ENCODE measurements around the gene URM1.

URM1 gene

GRCh38 chr9:128344931-128345605 lies 26.1 kb upstream of the URM1 start:
- no peak for DNase-seq (ENCODE audit: low read depth in 4 of 4, low spot score in 1 of 4)

GRCh38 chr9:128349125-128349524 lies 22.0 kb upstream of the URM1 start:
- DNase-seq (ENCODE audit: low read depth in 4 of 4, low spot score in 1 of 4), result no peak

GRCh38 chr9:128349772-128350171 lies 21.4 kb upstream of the URM1 start:
- no peak for DNase-seq (ENCODE audit: low read depth in 4 of 4, low spot score in 1 of 4)

GRCh38 chr9:128355451-128355850 lies 15.7 kb upstream of the URM1 start:
- DNase-seq (ENCODE audit: low read depth in 4 of 4, low spot score in 1 of 4), result no peak

GRCh38 chr9:128358090-128358489 lies 13.1 kb upstream of the URM1 start:
- DNase-seq (ENCODE audit: low read depth in 4 of 4, low spot score in 1 of 4), result no peak

- DNase-seq (ENCODE audit: low read depth in 4 of 4, low spot score in 1 of 4), result no peak
These were observed 12.3 kb upstream of the URM1 start for GRCh38 chr9:128358861-128359260.

- DNase-seq (ENCODE audit: low read depth in 4 of 4, low spot score in 1 of 4), result no peak
These were observed 10.3 kb upstream of the URM1 start for GRCh38 chr9:128360826-128361225.

GRCh38 chr9:128361296-128361985 lies 9.7 kb upstream of the URM1 start:
- DNase-seq (ENCODE audit: low read depth in 4 of 4, low spot score in 1 of 4), result no peak

- DNase-seq (ENCODE audit: low read depth in 4 of 4, low spot score in 1 of 4), result peak; percentile 35 to 62 (median 42)
These were observed 9.1 kb upstream of the URM1 start for GRCh38 chr9:128361986-128362646.

- no peak for DNase-seq (ENCODE audit: low read depth in 4 of 4, low spot score in 1 of 4)
These were observed 8.4 kb upstream of the URM1 start for GRCh38 chr9:128362774-128363173.

- no peak for DNase-seq (ENCODE audit: low read depth in 4 of 4, low spot score in 1 of 4)
These were observed 5.6 kb upstream of the URM1 start for GRCh38 chr9:128365525-128365924.

- DNase-seq (ENCODE audit: low read depth in 4 of 4, low spot score in 1 of 4), result no peak
These were observed 2.0 kb upstream of the URM1 start for GRCh38 chr9:128369024-128369706.

- no peak for DNase-seq (ENCODE audit: low read depth in 4 of 4, low spot score in 1 of 4)
These were observed 815 bp upstream of the URM1 start for GRCh38 chr9:128370367-128370751.

- DNase-seq (ENCODE audit: low read depth in 4 of 4, low spot score in 1 of 4), result no peak
These were observed 500 bp downstream of the URM1 start for GRCh38 chr9:128371630-128372117.

GRCh38 chr9:128372188-128372641 lies 1.0 kb downstream of the URM1 start:
- DNase-seq (ENCODE audit: low read depth in 4 of 4, low spot score in 1 of 4), result no peak

- no peak for DNase-seq (ENCODE audit: low read depth in 4 of 4, low spot score in 1 of 4)
These were observed 1.6 kb downstream of the URM1 start for GRCh38 chr9:128372784-128373183.

GRCh38 chr9:128374221-128374675 lies 3.1 kb downstream of the URM1 start:
- no peak for DNase-seq (ENCODE audit: low read depth in 4 of 4, low spot score in 1 of 4)

- no peak for DNase-seq (ENCODE audit: low read depth in 4 of 4, low spot score in 1 of 4)
These were observed 4.7 kb downstream of the URM1 start for GRCh38 chr9:128375865-128376264.

GRCh38 chr9:128382261-128382660 lies 11.1 kb downstream of the URM1 start:
- no peak for DNase-seq (ENCODE audit: low read depth in 4 of 4, low spot score in 1 of 4)

GRCh38 chr9:128383007-128383753 lies 12.0 kb downstream of the URM1 start:
- DNase-seq (ENCODE audit: low read depth in 4 of 4, low spot score in 1 of 4), result no peak

- DNase-seq (ENCODE audit: low read depth in 4 of 4, low spot score in 1 of 4), result no peak
These were observed 12.6 kb downstream of the URM1 start for GRCh38 chr9:128383791-128384190.

All from stimulated activated CD4-positive, alpha-beta T cell treated with anti-CD3 and anti-CD28 coated beads, Interleukin-1b, Interleukin-23, amount 100 ng/mL, for 24 hours (primary cell).